ENCODE measurements around the gene CARD18. TPM values are rescaled to one million over a fixed set of nuclear protein-coding genes. Genes with fewer than 3 reads are reported as not detected.
"Not testable (repeated sequence)": the region's sequence is repeated elsewhere in the genome, so short reads cannot be mapped to it uniquely, and the experiment has no call there.

Gene CARD18
- total RNA-seq, 4 donors from 2014 or later = 11.6 to 26.0 (median 16.5) TPM; not detected in 1

GRCh38 chr11:105100981-105101630 is 38.5 kb downstream of the CARD18 start:
- TF ChIP-seq POLR2A (IDR thresholded peaks at IDR 0.05) = no peak
- TF ChIP-seq POLR2AphosphoS5 (IDR thresholded peaks at IDR 0.05) = no peak
- no peak for TF ChIP-seq EP300 (IDR thresholded peaks at IDR 0.05)
- no peak for TF ChIP-seq CTCF (IDR thresholded peaks at IDR 0.05)
- no peaks in the 10 kb centered on the region for H3K27me3 ChIP-seq
- H3K4me1 ChIP-seq = peaks cover 8% of the 10 kb centered on the region
- 52% methylated on average over 2 of the region's 2 CpGs for WGBS
- H3K27ac ChIP-seq = no peak overlapping the region
- H3K9me3 ChIP-seq = no peaks in the 10 kb centered on the region
- DNase-seq (ENCODE audit: low spot score in 2 of 2) = no peak
- H3K36me3 ChIP-seq = no peaks in the 10 kb centered on the region
- H3K4me3 ChIP-seq = no peak overlapping the region

GRCh38 chr11:105100206-105100605 is 39.4 kb downstream of the CARD18 start:
- Histone ChIP-seq H3K27ac (no peak overlapping the region), H3K9me3 (no peaks in the 10 kb centered on the region), H3K27me3 (no peaks in the 10 kb centered on the region), H3K4me3 (no peak overlapping the region), H3K4me1 (peaks cover 8% of the 10 kb centered on the region), H3K36me3 (no peaks in the 10 kb centered on the region)
- no peak for DNase-seq (ENCODE audit: low spot score in 2 of 2)
- TF ChIP-seq POLR2A (IDR thresholded peaks at IDR 0.05) = no peak
- 54% methylated on average over 7 of the region's 7 CpGs for WGBS

GRCh38 chr11:105099594-105099993 is 40.0 kb downstream of the CARD18 start:
- H3K4me1 ChIP-seq; H3K27me3 ChIP-seq; H3K36me3 ChIP-seq; H3K9me3 ChIP-seq; H3K4me3 ChIP-seq; H3K27ac ChIP-seq; DNase-seq (ENCODE audit: low spot score in 2 of 2): not testable (repeated sequence)
- 75% methylated on average over 2 of the region's 2 CpGs for WGBS

- H3K4me1 ChIP-seq = peaks cover 3% of the 10 kb centered on the region
- 36% methylated on average over 9 of the region's 9 CpGs for WGBS
- no peak overlapping the region for H3K4me3 ChIP-seq
- H3K27me3 ChIP-seq = no peaks in the 10 kb centered on the region
- H3K9me3 ChIP-seq = no peaks in the 10 kb centered on the region
- H3K36me3 ChIP-seq = no peaks in the 10 kb centered on the region
- no peak for DNase-seq (ENCODE audit: low spot score in 2 of 2)
- TF ChIP-seq CTCF (IDR thresholded peaks at IDR 0.05) (no peak), POLR2AphosphoS5 (IDR thresholded peaks at IDR 0.05) (no peak), POLR2A (IDR thresholded peaks at IDR 0.05) (no peak), EP300 (IDR thresholded peaks at IDR 0.05) (no peak)
- no peak overlapping the region for H3K27ac ChIP-seq
Measured at GRCh38 chr11:105092256-105093239, 47.0 kb downstream of the CARD18 start.

Other genes with a start within 250 kb of the CARD18 start
- gene CASP12, start 241.3 kb downstream of the CARD18 start, total RNA-seq = not detected
- 100 to 1,000 TPM in 3 of 4 donors, 10 to 100 TPM in 1; 98.3 to 272 (median 129) TPM for gene CASP4, start 171.2 kb downstream of the CARD18 start, total RNA-seq
- not detected for gene CASP5, start 116.6 kb downstream of the CARD18 start, total RNA-seq
- 10 to 100 TPM; 20.1 to 35.7 (median 28.3) TPM for gene CASP1, start 104.6 kb downstream of the CARD18 start, total RNA-seq
- gene CARD16, start 94.4 kb downstream of the CARD18 start, total RNA-seq = 1 to 10 TPM; 1.6 to 9.0 (median 3.5) TPM

Data from suprapubic skin (tissue), 4 donors.